Measurements from ENCODE around the gene GCGR.

GCGR gene

GRCh38 chr17:81829858-81830257, 25.9 kb downstream of the GCGR start:
- H3K79me1 ChIP-seq (ENCODE audit: low read length): peaks cover 13% of the 10 kb centered on the region
- H2AK5ac ChIP-seq (ENCODE audit: low read length): no peak overlapping the region
- no peak overlapping the region for H3K23ac ChIP-seq (ENCODE audit: low read length)
- H3K4me3 ChIP-seq (ENCODE audit: low read depth, low read length): no peak overlapping the region
- peaks cover 9 to 13% of the 10 kb centered on the region in 2 experiments for H3K4me1 ChIP-seq (ENCODE audit: control insufficient read depth in 1 of 2, insufficient read depth in 2 of 2, low read length in 2 of 2)
- no peak overlapping the region for H3K14ac ChIP-seq (ENCODE audit: low read length)
- H2BK12ac ChIP-seq (ENCODE audit: low read length): no peak overlapping the region
- no peaks in the 10 kb centered on the region for H3K27me3 ChIP-seq (ENCODE audit: insufficient read depth, low read length)
- no peak overlapping the region for H3K4ac ChIP-seq (ENCODE audit: low read depth, low read length)
- H2AFZ ChIP-seq (ENCODE audit: insufficient read depth, low read length, poor library complexity): no peak overlapping the region
- H3K18ac ChIP-seq (ENCODE audit: low read length): no peak overlapping the region
- H3K9me3 ChIP-seq (ENCODE audit: insufficient read depth, low read depth, low read length): no peaks in the 10 kb centered on the region
- H3K27ac ChIP-seq (ENCODE audit: low read depth, low read length): no peak overlapping the region
- H4K8ac ChIP-seq (ENCODE audit: low read depth, low read length): no peak overlapping the region
- no peak overlapping the region for H2BK5ac ChIP-seq (ENCODE audit: low read depth, low read length, poor library complexity)
- no peak for DNase-seq
- no peak overlapping the region for H3K4me2 ChIP-seq (ENCODE audit: low read length)
- no peak overlapping the region for H4K12ac ChIP-seq (ENCODE audit: low read depth, low read length)
- WGBS (ENCODE audit: extremely low coverage, insufficient coverage, insufficient read length): no CpG with 5 or more reads among the region's 6 CpGs
- H2BK120ac ChIP-seq (ENCODE audit: insufficient read depth, low read length, poor library complexity): no peak overlapping the region
- peaks cover 5 to 6% of the 10 kb centered on the region in 2 experiments for H3K36me3 ChIP-seq (ENCODE audit: control insufficient read depth in 1 of 2, insufficient read depth in 2 of 2, low read length in 2 of 2)
- no peak overlapping the region for H3K9ac ChIP-seq (ENCODE audit: low read length)
- H4K91ac ChIP-seq (ENCODE audit: low read depth, low read length): no peak overlapping the region
- peaks cover 15% of the 10 kb centered on the region for H3K79me2 ChIP-seq (ENCODE audit: control insufficient read depth, insufficient read depth, low read length, poor library complexity)

GRCh38 chr17:81831563-81831956, 27.6 kb downstream of the GCGR start:
- Histone ChIP-seq H3K23ac (ENCODE audit: low read length) (peak overlapping the region; percentile 19), H3K79me1 (ENCODE audit: low read length) (peaks cover 13% of the 10 kb centered on the region), H3K4me1 (ENCODE audit: control insufficient read depth in 1 of 2, insufficient read depth in 2 of 2, low read length in 2 of 2) (peaks cover 9 to 14% of the 10 kb centered on the region in 2 experiments), H2BK5ac (ENCODE audit: low read depth, low read length, poor library complexity) (no peak overlapping the region), H2BK12ac (ENCODE audit: low read length) (no peak overlapping the region), H3K36me3 (ENCODE audit: control insufficient read depth in 1 of 2, insufficient read depth in 2 of 2, low read length in 2 of 2) (peaks cover 4 to 5% of the 10 kb centered on the region in 2 experiments), H4K12ac (ENCODE audit: low read depth, low read length) (no peak overlapping the region), H3K27me3 (ENCODE audit: insufficient read depth, low read length) (no peaks in the 10 kb centered on the region), H3K4me3 (ENCODE audit: low read depth, low read length) (no peak overlapping the region), H2BK120ac (ENCODE audit: insufficient read depth, low read length, poor library complexity) (no peak overlapping the region), H3K4me2 (ENCODE audit: low read length) (no peak overlapping the region), H4K91ac (ENCODE audit: low read depth, low read length) (no peak overlapping the region), H3K27ac (ENCODE audit: low read depth, low read length) (no peak overlapping the region), H3K14ac (ENCODE audit: low read length) (no peak overlapping the region), H3K9me3 (ENCODE audit: insufficient read depth, low read depth, low read length) (peaks cover 2% of the 10 kb centered on the region), H2AK5ac (ENCODE audit: low read length) (no peak overlapping the region), H3K79me2 (ENCODE audit: control insufficient read depth, insufficient read depth, low read length, poor library complexity) (peaks cover 15% of the 10 kb centered on the region), H4K8ac (ENCODE audit: low read depth, low read length) (no peak overlapping the region), H3K4ac (ENCODE audit: low read depth, low read length) (peak overlapping the region; percentile 14), H3K18ac (ENCODE audit: low read length) (peak overlapping the region; percentile 21), H3K9ac (ENCODE audit: low read length) (peak overlapping the region; percentile 21), H2AFZ (ENCODE audit: insufficient read depth, low read length, poor library complexity) (no peak overlapping the region)
- WGBS (ENCODE audit: extremely low coverage, insufficient coverage, insufficient read length): no CpG with 5 or more reads among the region's 7 CpGs
- no peak for DNase-seq

- no CpG with 5 or more reads among the region's 18 CpGs for WGBS (ENCODE audit: extremely low coverage, insufficient coverage, insufficient read length)
- Histone ChIP-seq H3K23ac (ENCODE audit: low read length) (no peak overlapping the region), H3K79me1 (ENCODE audit: low read length) (peaks cover 13% of the 10 kb centered on the region), H3K4me2 (ENCODE audit: low read length) (peak overlapping the region; percentile 68), H3K27me3 (ENCODE audit: insufficient read depth, low read length) (no peaks in the 10 kb centered on the region), H4K12ac (ENCODE audit: low read depth, low read length) (peak overlapping the region; percentile 49), H2AK5ac (ENCODE audit: low read length) (no peak overlapping the region), H3K9ac (ENCODE audit: low read length) (peak overlapping the region; percentile 42), H3K14ac (ENCODE audit: low read length) (peak overlapping the region; percentile 59), H2BK120ac (ENCODE audit: insufficient read depth, low read length, poor library complexity) (peak overlapping the region; percentile 39), H3K4me1 (ENCODE audit: control insufficient read depth in 1 of 2, insufficient read depth in 2 of 2, low read length in 2 of 2) (peaks cover 9 to 14% of the 10 kb centered on the region in 2 experiments), H2AFZ (ENCODE audit: insufficient read depth, low read length, poor library complexity) (peak overlapping the region; percentile 50), H3K27ac (ENCODE audit: low read depth, low read length) (peak overlapping the region; percentile 52), H3K79me2 (ENCODE audit: control insufficient read depth, insufficient read depth, low read length, poor library complexity) (peaks cover 15% of the 10 kb centered on the region), H3K9me3 (ENCODE audit: insufficient read depth, low read depth, low read length) (peaks cover 2% of the 10 kb centered on the region), H2BK12ac (ENCODE audit: low read length) (no peak overlapping the region), H3K4ac (ENCODE audit: low read depth, low read length) (peak overlapping the region; percentile 87), H3K36me3 (ENCODE audit: control insufficient read depth in 1 of 2, insufficient read depth in 2 of 2, low read length in 2 of 2) (peaks cover 4 to 5% of the 10 kb centered on the region in 2 experiments), H3K4me3 (ENCODE audit: low read depth, low read length) (peak overlapping the region; percentile 90), H2BK5ac (ENCODE audit: low read depth, low read length, poor library complexity) (no peak overlapping the region), H4K8ac (ENCODE audit: low read depth, low read length) (peak overlapping the region; percentile 66), H4K91ac (ENCODE audit: low read depth, low read length) (peak overlapping the region; percentile 75), H3K18ac (ENCODE audit: low read length) (peak overlapping the region; percentile 50)
- DNase-seq: peak in 1 of 2 donors; percentile 54
Observed at GRCh38 chr17:81831957-81832607, 28.1 kb downstream of the GCGR start.

GRCh38 chr17:81832608-81833159, 28.7 kb downstream of the GCGR start:
- peak overlapping the region; percentile 50 for H2AFZ ChIP-seq (ENCODE audit: insufficient read depth, low read length, poor library complexity)
- no CpG with 5 or more reads among the region's 65 CpGs for WGBS (ENCODE audit: extremely low coverage, insufficient coverage, insufficient read length)
- peaks cover 9 to 14% of the 10 kb centered on the region in 2 experiments for H3K4me1 ChIP-seq (ENCODE audit: control insufficient read depth in 1 of 2, insufficient read depth in 2 of 2, low read length in 2 of 2)
- peaks cover 15% of the 10 kb centered on the region for H3K79me2 ChIP-seq (ENCODE audit: control insufficient read depth, insufficient read depth, low read length, poor library complexity)
- H3K27ac ChIP-seq (ENCODE audit: low read depth, low read length): peak overlapping the region; percentile 52
- no peak overlapping the region for H2BK12ac ChIP-seq (ENCODE audit: low read length)
- DNase-seq: peak in 1 of 2 donors; percentile 31
- H3K79me1 ChIP-seq (ENCODE audit: low read length): peaks cover 13% of the 10 kb centered on the region
- peak overlapping the region; percentile 47 for H2BK5ac ChIP-seq (ENCODE audit: low read depth, low read length, poor library complexity)
- H3K9ac ChIP-seq (ENCODE audit: low read length): peak overlapping the region; percentile 42
- no peak overlapping the region for H3K23ac ChIP-seq (ENCODE audit: low read length)
- peak overlapping the region; percentile 75 for H4K91ac ChIP-seq (ENCODE audit: low read depth, low read length)
- peak overlapping the region; percentile 59 for H3K14ac ChIP-seq (ENCODE audit: low read length)
- peak overlapping the region; percentile 66 for H4K8ac ChIP-seq (ENCODE audit: low read depth, low read length)
- peak overlapping the region; percentile 77 for H2AK5ac ChIP-seq (ENCODE audit: low read length)
- H2BK120ac ChIP-seq (ENCODE audit: insufficient read depth, low read length, poor library complexity): peak overlapping the region; percentile 39
- peak overlapping the region; percentile 49 for H4K12ac ChIP-seq (ENCODE audit: low read depth, low read length)
- H3K36me3 ChIP-seq (ENCODE audit: control insufficient read depth in 1 of 2, insufficient read depth in 2 of 2, low read length in 2 of 2): peaks cover 4 to 5% of the 10 kb centered on the region in 2 experiments
- peak overlapping the region; percentile 50 for H3K18ac ChIP-seq (ENCODE audit: low read length)
- peak overlapping the region; percentile 87 for H3K4ac ChIP-seq (ENCODE audit: low read depth, low read length)
- peak overlapping the region; percentile 68 for H3K4me2 ChIP-seq (ENCODE audit: low read length)
- H3K27me3 ChIP-seq (ENCODE audit: insufficient read depth, low read length): no peaks in the 10 kb centered on the region
- H3K4me3 ChIP-seq (ENCODE audit: low read depth, low read length): peak overlapping the region; percentile 90
- H3K9me3 ChIP-seq (ENCODE audit: insufficient read depth, low read depth, low read length): peaks cover 2% of the 10 kb centered on the region
